Stomach (tissue), 9 donors: ENCODE measurements around the gene ARID3A. TPM values are rescaled to one million over a fixed set of nuclear protein-coding genes. Genes with fewer than 3 reads are reported as not detected.

Source experiments
- DNase-seq, 2 donors: peaks; one replicate each; pipeline versions ENCODE4 v3.0.0 to v3.0.0-alpha.2; 2013 to 2019
- H3K27ac ChIP-seq, 5 donors: fragments of 200-600 bp in 4 of 5; sonication (generic) in 4 of 5; one replicate each; pipeline ENCODE4 v1.5.1; 2013 to 2019; ENCODE audit warnings: mild to moderate bottlenecking in 1 of 5, moderate library complexity in 1 of 5
- H3K27me3 ChIP-seq, 3 donors: fragments of 200-600 bp; sonication (generic); one replicate each; pipeline ENCODE4 v1.5.1; 2017 to 2019; ENCODE audit warnings: mixed run types in 1 of 3
- H3K36me3 ChIP-seq, 4 donors: fragments of 200-600 bp; sonication (generic); 1 replicate in 3 of 4; 2 replicates in 1 of 4; pipeline ENCODE4 v1.5.1; 2016 to 2019
- H3K4me1 ChIP-seq, 4 donors: fragments of 200-600 bp; sonication (generic); one replicate each; pipeline ENCODE4 v1.5.1; 2016 to 2019
- H3K4me3 ChIP-seq, 4 donors: fragments of 200-600 bp; sonication (generic) in 3 of 4; one replicate each; pipeline ENCODE4 v1.5.1; 2016 to 2019; ENCODE audit warnings: mild to moderate bottlenecking in 1 of 4
- H3K9me3 ChIP-seq, 4 donors: fragments of 200-600 bp; sonication (generic); one replicate each; pipeline ENCODE4 v1.5.1; 2016 to 2019
- CTCF ChIP-seq, 7 experiments: fragments of 450-650 bp in 4 of 7; fragments of 200-600 bp in 3 of 7; sonication (generic) in 3 of 7; IDR thresholded peaks; one replicate each; pipeline ENCODE4 v1.5.1; 2016 to 2019; ENCODE audit warnings: antibody characterized with exemption in 7 of 7, control low read depth in 2 of 7, mild to moderate bottlenecking in 1 of 7
- EP300 ChIP-seq: sonication (generic); formaldehyde crosslinking; IDR thresholded peaks from one replicate; pipeline ENCODE4 v1.6.1; 2017; ENCODE audit warnings: antibody characterized with exemption
- POLR2A ChIP-seq, 4 donors: fragments of 450-650 bp; IDR thresholded peaks; one replicate each; pipeline ENCODE4 v1.6.1; 2016; ENCODE audit warnings: antibody characterized with exemption in 4 of 4, control low read depth in 2 of 4, mild to moderate bottlenecking in 1 of 4, moderate library complexity in 1 of 4
- POLR2AphosphoS5 ChIP-seq, 3 donors: sonication (generic); formaldehyde crosslinking; IDR thresholded peaks; one replicate each; pipeline ENCODE4 v1.6.1; 2016; ENCODE audit warnings: antibody characterized with exemption in 3 of 3
- WGBS, 5 donors: extraction: QIAGEN DNeasy Blood & Tissue Kit in 3 of 5; methylation state at CpG; one replicate each; pipeline versions ENCODE4 v1.1.5 to v1.1.7; 2013 to 2018; 5-methylcytosine and 5-hydroxymethylcytosine counted together
- intact Hi-C: fragments of 100-400 bp; cut with DNase I; formaldehyde crosslinking; loops from one replicate; pipeline ENCODE4 v1.15.1; 2023; ENCODE audit warnings: low total_unique reads
- polyA plus RNA-seq, 3 donors: library from polyadenylated mRNA; stranded (reverse); fragments of 200-250 nt; gene quantifications; one replicate each; pipeline ENCODE4 v1.2.3, GENCODE V29; 2013
- total RNA-seq, 5 donors: library from RNA; depleted of rRNA; stranded (reverse); fragments of >200 nt; gene quantifications; one replicate each; pipeline versions ENCODE4 v1.1.0 to v1.2.3, GENCODE V29; 2014 to 2016
- donor health status: healthy with polysubstance abuse.
- donor health status: Bipolar disorder and iron deficiency.
- donor health status: healthy.

The ARID3A gene
- total and polyA plus RNA-seq, 8 donors = 1.1 to 23.5 (median 2.1) TPM; not detected in 1

GRCh38 chr19:925087-925525 is 729 bp upstream of the ARID3A start:
- H3K4me3 ChIP-seq = peak overlapping the region; percentile 65 to 98 (median 88)
- 0 to 2% (median 1%) methylated on average over 17 to 39 of the region's 39 CpGs for WGBS, 5 donors
- no peaks in the 10 kb centered on the region for H3K9me3 ChIP-seq
- H3K36me3 ChIP-seq = peaks cover 0 to 13% (median 12%) of the 10 kb centered on the region in 4 donors
- peaks cover 6 to 14% (median 14%) of the 10 kb centered on the region in 3 donors for H3K27me3 ChIP-seq
- peak overlapping the region; percentile 75 to 91 (median 89) for H3K27ac ChIP-seq
- intact Hi-C loops = no loop called here
- DNase-seq = peak in 1 of 2 donors; percentile 69
- TF ChIP-seq EP300 (no peak), CTCF (IDR thresholded peaks at IDR 0.05) (no peak), POLR2AphosphoS5 (IDR thresholded peaks at IDR 0.05) (no peak), POLR2A (IDR thresholded peaks at IDR 0.05) (no peak)
- peaks cover 27 to 69% (median 50%) of the 10 kb centered on the region in 4 donors for H3K4me1 ChIP-seq

DNA sequence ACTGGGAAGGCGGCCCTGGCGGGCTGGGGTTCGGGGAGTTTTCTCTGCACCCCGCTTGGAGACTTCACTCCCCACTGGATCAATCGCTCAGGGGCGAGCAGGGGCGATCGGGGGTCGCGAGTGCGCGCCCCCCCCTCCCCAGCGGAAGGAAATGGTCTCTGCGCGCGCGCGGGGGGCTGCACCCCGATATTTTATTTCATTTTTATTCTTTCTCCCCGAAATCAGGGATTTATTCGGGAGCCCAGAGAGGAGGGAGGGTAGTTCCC is 421 bp downstream of the ARID3A start:
- WGBS, 5 donors = 0 to 1% (median 0%) methylated on average over 19 to 21 of the region's 21 CpGs
- intact Hi-C loops = no loop called here
- Histone ChIP-seq H3K27ac (peak overlapping the region; percentile 75 to 91 (median 89)), H3K4me3 (peak overlapping the region; percentile 65 to 98 (median 88)), H3K27me3 (peaks cover 0 to 3% (median 3%) of the 10 kb centered on the region in 3 donors), H3K36me3 (peaks cover 0 to 19% (median 17%) of the 10 kb centered on the region in 4 donors), H3K4me1 (peaks cover 21 to 57% (median 42%) of the 10 kb centered on the region in 4 donors), H3K9me3 (no peaks in the 10 kb centered on the region)
- no peak for TF ChIP-seq POLR2AphosphoS5 (IDR thresholded peaks at IDR 0.05)
- no peak for TF ChIP-seq POLR2A (IDR thresholded peaks at IDR 0.05)
- no peak for TF ChIP-seq EP300
- TF ChIP-seq CTCF (IDR thresholded peaks at IDR 0.05) = no peak
- DNase-seq = no peak

DNA sequence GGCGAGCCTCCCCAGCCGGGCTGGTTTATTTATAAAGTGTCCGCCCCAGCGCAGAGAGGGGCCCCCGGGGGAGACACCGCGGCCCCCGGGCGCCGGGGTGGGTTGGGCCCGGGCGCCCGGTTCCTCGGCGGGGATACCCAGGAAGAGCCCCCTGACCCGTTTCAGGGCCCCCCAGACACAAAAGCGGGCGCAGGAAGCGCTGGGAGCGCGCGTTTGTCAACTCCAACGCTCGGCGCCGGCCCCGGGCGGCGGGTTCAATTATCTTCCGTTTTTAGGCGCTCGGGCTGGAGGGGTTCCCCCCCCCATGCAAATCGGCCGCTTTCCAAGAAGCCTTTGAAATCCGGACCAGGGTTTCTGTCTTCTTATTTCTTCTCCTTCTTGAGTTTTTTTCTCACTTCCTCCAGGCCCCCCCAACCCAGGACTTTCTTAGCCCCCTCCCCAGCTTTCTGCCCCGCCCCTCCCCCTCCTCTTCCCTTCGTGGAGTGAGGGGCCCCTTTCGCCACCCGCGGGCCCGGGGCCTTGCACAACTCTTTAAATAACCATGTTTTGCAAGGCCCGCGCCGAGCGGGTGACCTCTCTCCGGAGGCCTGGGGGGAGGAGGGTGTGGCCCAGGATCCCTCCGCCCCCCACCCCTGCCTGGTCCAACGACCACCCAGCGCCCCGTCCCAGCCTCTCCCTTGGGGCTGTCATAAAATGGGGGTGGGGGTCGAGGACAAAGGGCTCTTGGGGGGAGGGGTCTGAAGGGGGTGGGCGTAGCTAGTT is 935 bp downstream of the ARID3A start:
- intact Hi-C loops = no loop called here
- Histone ChIP-seq H3K4me3 (peak overlapping the region; percentile 65 to 98 (median 88)), H3K9me3 (no peaks in the 10 kb centered on the region), H3K36me3 (peaks cover 0 to 19% (median 17%) of the 10 kb centered on the region in 4 donors), H3K27me3 (no peaks in the 10 kb centered on the region), H3K4me1 (peaks cover 21 to 55% (median 37%) of the 10 kb centered on the region in 4 donors), H3K27ac (peak overlapping the region; percentile 75 to 91 (median 89))
- DNase-seq = peak; percentile 67 to 76
- WGBS, 5 donors = 0 to 1% (median 1%) methylated on average over 23 to 52 of the region's 52 CpGs
- no peak for TF ChIP-seq POLR2AphosphoS5 (IDR thresholded peaks at IDR 0.05)
- no peak for TF ChIP-seq POLR2A (IDR thresholded peaks at IDR 0.05)
- no peak for TF ChIP-seq CTCF (IDR thresholded peaks at IDR 0.05)
- no peak for TF ChIP-seq EP300

DNA sequence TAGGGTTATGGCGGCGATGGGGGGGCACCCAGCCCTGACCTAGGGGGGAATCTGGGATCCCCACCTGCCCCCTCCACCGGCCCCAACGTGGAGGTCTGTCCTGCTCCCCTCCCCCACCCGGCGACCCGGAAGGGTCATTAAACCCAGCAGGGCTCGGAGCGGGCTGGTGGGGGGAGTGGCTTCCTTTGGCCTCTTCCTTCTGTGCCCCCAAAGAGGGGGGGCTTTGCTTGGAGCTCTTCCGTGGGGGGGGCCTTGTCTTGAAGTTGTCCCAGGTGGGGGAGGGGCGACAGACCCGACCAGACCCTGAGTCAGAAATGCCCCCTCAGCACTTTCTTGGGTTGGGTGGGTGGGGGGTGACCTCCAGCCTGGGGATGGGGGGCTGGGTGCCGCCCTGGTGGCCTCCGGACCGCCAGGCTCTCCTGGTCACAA is 1.5 kb downstream of the ARID3A start:
- Histone ChIP-seq H3K9me3 (no peaks in the 10 kb centered on the region), H3K4me1 (peaks cover 21 to 59% (median 40%) of the 10 kb centered on the region in 4 donors), H3K36me3 (peaks cover 0 to 19% (median 17%) of the 10 kb centered on the region in 4 donors), H3K27me3 (no peaks in the 10 kb centered on the region), H3K27ac (peak overlapping the region; percentile 17 to 91 (median 89)), H3K4me3 (peak overlapping the region; percentile 65 to 98 (median 88))
- WGBS, 5 donors = 14 to 28% (median 19%) methylated on average over 9 to 15 of the region's 15 CpGs; no CpG with 5 or more reads in 1 of the 5 donors
- no peak for TF ChIP-seq EP300
- peak in 1 of 2 donors; percentile 68 for DNase-seq
- intact Hi-C loops = no loop called here
